Stimulated activated CD4-positive, alpha-beta T cell treated with anti-CD3 and anti-CD28 coated beads, Interleukin-2, amount 100 ng/mL, for 4 hours (primary cell): ENCODE data around the gene MRPS26.
"Not testable (repeated sequence)": the region's sequence is repeated elsewhere in the genome, so short reads cannot be mapped to it uniquely, and the experiment has no call there.

Experiments used
- DNase-seq: peaks from one replicate; pipeline ENCODE4 v3.0.0-alpha.2; 2020; ENCODE audit warnings: low read depth

Gene MRPS26

GRCh38 chr20:3045816-3046676 lies at the start of gene MRPS26:
TSS of gene MRPS26 (plus strand) at chr20:3046052. CDS start at chr20:3046069, 17 bp downstream.
- peak; percentile 70 for DNase-seq

- no peak for DNase-seq
These were observed 47.1 kb upstream of the MRPS26 start for GRCh38 chr20:2998728-2999127.

DNA sequence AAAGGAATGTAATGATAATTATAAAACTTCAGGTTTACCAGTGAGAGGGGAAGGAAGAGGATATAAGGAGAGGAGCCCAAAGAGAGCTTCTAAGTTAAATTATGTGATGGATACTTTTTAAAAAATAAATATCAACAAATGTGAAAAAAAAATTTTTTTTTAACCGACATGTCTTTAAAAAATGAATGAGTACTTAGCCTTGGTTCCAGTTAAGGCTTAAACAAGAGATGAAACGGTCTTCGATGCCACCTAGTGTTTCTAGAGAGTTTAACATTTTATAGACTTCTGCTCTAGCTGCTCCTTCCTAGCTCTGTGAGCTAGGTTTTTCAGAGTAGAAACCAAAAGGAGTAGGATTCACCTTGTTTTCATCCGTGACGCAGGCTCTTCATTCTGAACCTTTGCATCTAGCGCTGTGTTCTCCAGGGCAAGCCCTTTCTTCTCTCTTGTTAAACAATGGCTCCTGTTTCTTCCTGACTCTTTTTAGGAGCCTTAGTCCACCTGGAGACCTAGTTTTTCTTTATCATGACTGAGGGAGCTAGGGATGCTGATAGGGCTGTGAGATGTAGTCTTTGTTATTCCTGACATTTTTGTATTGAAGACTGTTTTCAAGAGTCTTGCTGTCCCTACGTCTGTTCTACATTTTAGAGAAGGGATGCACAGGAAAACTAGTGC lies 44.9 kb upstream of the MRPS26 start:
- DNase-seq = no peak

- no peak for DNase-seq
These were observed 42.4 kb upstream of the MRPS26 start for GRCh38 chr20:3003416-3003815.

DNA sequence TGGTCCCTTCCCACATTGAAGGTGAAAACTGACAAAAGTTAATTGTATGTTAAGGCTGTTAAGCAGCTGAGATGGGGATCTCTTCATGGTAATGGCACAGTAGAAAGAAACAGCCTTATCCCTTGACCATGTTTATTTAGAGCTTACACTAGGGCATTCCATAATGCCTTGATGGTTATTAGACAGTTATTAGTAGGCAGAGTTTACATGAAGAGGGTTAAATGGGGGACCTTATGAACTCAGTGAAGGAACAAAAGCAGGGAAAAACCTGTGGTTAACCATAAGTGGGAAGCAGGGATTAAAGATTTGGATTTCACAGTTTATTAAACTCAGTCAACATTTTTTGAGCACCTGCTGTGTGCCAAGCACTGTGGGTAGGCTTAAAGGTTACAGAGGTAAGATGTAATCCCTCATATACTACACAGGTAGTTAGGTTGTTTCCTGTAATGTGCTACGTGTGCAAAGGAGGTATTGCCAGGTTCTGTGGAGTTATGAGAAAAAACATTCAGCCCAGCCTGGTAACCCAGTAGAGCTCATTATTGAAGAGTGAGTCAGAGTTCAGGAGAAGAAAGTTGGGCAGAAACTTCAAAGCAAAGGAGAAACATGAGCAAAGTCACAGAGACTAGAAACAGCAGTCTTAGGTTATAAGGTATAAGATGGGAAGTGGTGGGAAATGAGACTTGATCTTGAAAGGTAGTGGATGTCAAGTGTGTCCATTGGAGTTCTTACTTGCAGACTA lies 34.7 kb upstream of the MRPS26 start:
- no peak for DNase-seq

DNA sequence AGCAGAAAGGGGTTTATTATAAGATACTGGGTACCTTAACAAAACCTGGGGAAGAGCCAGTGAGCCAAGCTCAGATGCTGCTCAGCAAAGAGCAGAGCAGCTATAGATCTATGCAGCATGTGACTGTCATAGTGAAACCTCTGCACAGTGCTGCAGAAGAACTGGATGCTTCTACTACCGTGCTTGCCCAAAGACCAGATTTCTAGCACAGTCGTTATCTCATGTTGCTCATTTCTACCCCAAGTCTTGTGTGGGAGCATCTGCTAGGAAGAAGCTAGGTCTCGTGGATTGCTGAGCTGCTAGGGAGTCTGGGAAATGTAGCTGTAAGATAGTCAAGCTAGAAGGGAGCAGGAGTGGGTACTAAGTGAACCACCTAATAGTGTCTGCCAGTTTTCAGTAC lies 34.1 kb upstream of the MRPS26 start:
- no peak for DNase-seq

DNA sequence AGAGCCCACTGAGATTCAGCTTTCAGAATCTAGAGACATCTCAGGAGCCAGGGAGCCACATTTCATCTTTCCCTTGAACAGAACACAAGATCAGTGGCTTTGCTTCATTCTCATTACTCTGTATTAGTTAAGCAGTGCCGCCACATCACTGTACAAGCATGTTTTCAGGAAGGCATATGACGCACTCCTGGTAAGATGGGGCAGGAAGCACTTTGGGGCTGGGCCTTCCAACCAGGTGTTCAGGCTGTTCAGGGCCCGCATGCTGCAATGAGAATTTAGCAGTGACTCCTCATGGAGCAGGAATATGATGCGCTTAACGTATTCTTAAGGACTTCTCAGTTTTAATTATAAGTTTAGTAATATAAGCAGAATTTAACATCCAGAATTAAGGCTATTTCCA lies 32.1 kb upstream of the MRPS26 start:
- no peak for DNase-seq

- no peak for DNase-seq
These were observed 31.7 kb upstream of the MRPS26 start for GRCh38 chr20:3014179-3014578.

GRCh38 chr20:3014662-3015061 lies 31.2 kb upstream of the MRPS26 start:
- DNase-seq = no peak

DNA sequence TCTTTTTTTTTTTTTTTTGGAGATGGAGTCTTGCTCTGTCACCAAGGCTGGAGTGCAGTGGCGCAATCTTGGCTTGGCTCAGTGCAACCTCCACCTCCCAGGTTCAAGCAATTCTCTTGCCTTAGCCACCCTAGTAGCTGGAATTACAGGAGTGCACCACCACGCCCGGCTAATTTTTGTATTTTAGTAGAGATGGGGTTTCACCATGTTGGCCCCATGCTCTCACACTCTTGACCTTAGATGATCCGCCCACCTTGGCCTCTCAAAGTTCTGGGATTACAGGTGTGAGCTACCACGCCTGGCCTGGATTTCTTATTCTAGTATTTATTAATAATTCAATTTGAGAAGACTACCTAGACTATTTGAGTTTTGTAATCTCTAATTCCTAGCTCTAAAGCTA lies 30.6 kb upstream of the MRPS26 start:
- DNase-seq = not testable (repeated sequence)

DNA sequence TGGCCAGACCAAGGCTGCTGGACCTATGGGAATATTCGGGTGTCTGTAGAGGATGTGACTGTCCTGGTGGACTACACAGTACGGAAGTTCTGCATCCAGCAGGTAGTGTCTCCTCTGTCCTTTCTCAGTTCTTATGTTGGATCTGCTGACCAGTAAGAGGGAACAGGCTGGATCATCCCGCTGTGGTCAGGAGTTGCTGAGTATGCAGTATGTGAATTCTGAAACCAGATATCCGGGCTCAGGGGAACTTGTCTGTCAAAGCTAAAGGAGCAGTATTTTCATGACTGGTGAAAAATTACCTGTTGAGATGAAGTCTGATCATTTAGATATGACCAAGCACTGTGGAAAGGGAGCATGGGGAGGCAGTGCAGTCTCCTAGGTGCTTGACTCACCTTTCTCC lies 24.5 kb upstream of the MRPS26 start:
- DNase-seq = no peak

DNA sequence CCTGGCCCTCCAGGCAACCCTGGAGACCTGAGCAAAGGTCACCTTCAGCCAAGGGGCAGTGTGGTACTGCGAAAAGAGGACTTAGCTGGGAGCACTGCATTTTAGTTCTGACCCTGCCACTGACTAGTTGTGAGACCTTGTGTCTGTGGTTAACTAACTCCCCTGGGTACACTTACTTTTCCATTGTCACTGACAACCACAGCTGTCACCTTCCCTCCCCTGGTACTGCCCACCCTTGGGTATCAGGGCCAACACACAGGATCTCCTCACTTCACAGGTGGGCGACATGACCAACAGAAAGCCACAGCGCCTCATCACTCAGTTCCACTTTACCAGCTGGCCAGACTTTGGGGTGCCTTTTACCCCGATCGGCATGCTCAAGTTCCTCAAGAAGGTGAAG lies 24.1 kb upstream of the MRPS26 start:
- no peak for DNase-seq

DNA sequence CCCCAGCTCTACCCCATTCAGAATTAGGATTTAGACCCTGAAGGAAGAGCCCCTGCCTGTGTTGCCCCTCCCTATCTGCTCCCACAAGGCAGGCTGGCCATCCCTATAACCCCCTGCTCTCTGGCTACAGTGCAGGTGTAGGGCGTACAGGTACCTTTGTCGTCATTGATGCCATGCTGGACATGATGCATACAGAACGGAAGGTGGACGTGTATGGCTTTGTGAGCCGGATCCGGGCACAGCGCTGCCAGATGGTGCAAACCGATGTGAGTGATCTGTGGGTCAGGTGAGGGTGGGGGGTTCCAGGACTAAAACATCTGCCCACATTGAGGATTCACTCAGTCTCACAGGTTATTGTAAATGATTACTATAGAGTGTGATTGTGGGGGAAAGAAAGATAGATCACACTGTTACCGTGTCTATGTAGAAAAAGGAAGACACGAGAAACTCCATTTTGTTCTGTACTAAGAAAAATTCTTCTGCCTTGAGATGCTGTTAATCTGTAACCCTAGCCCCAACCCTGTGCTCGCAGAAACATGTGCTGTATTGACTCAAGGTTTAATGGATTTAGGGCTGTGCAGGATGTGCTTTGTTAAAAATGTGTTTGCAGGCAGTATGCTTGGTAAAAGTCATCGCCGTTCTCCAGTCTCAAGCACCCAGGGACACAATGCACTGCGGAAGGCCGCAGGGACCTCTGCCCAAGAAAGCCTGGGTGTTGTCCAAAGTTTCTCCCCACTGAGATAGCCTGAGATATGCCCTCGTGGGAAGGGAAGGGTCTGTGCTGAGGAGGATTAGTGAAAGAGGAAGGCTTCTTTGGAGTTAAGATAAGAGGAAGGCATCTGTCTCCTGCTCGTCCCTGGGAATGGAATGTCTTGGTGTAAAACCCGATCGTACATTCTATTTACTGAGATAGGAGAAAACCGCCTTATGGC lies 23.0 kb upstream of the MRPS26 start:
- not testable (repeated sequence) for DNase-seq

DNA sequence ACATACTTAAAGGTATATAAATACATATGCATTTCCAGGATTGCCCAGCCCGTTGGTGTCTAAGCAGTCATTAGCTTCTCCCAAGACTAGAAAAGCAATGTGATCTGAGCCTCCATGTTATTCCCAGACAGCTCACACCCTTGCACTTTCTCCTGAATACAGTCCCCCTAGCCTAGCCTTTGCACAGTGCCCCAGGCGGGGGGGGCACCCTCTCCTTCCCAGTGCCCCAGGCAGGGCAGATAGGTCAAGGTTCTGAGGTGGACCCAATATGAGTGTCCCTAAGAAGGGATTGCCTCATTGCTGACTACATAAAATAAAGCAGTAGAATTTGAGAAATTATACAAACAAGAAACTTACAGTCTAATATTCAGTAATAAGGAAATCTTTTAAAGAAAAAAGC lies 17.9 kb upstream of the MRPS26 start:
- DNase-seq = no peak

GRCh38 chr20:3031524-3032147 lies 14.2 kb upstream of the MRPS26 start:
- DNase-seq = no peak

DNA sequence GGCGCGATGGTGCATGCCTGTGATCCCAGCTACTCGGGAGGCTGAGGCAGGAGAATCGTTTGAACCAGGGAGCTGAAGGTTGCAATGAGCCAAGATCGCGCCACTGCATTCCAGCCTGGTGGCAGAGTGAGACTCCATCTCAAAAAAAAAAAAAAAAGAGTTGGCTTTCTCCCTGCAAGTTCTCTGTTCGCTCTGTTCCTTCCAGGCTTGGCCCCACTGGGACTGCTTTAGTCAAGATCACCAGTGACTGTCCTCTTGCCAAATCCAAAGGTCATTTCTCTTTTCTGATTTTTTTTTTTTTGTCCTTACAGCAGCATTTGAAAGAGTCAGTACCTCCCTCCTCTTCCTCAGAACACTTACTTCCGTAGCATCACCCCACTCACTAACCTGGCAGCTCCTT lies 13.2 kb upstream of the MRPS26 start:
- no peak for DNase-seq

DNA sequence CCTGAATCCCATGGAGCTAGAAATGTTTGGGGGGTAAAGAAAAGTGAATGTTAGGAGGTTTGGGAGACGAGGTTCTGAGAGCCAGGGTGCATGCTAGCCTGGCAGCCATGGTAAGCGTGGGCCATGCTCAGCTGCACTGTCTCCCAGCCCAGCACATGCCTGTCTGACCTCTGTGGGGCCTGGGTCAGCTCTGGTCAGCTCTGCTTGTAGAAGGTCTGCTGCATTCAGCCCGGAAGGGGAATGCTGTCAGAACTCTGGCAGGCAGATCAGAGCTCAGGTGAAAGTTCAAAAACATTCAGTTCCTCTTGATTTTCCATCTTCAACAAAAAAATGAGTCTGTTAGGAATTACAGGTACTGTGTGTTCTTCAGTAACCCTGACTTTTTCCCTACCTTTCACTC lies 8.2 kb upstream of the MRPS26 start:
- DNase-seq = no peak

DNA sequence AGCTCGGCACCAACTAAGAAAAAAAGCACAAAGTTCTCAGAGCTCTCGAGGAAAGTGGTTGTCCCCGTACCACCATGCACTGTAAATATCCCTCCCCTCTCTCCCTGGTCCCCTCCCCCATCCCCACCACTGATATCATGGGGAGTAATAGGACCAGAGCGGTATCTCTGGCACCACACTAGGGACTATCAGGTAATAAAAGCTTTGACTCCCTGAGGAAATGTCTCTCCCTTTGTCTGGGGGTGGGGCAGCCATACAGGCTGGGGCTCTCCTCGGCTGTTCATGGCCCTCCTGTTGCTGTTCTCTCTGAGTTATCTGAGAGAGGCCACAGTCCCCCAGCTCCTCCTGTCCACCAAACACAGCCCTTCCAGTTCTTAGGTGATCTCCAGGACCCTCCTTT lies 7.4 kb upstream of the MRPS26 start:
- DNase-seq = no peak

DNA sequence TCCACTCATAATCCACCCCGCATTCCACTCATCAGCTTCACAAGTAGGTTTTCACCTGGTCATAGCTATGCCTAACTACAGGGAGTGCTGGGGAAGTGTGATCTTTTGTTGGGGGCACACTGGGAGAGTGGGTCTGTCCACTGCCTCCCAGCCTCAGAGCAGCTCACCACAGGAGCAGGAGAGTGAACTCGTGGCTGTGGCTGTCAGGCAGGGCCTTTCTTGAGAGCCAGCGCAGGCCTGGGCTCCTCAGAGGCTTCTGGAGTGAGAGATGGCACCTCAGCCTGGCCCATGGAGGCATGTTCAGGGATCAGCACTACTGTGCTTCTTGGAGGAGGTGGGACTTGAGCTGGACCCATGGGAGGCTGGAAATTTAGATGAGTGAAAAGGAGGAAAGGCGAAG lies 6.4 kb upstream of the MRPS26 start:
- no peak for DNase-seq

- DNase-seq = no peak
These were observed 5.8 kb upstream of the MRPS26 start for GRCh38 chr20:3040086-3040485.

DNA sequence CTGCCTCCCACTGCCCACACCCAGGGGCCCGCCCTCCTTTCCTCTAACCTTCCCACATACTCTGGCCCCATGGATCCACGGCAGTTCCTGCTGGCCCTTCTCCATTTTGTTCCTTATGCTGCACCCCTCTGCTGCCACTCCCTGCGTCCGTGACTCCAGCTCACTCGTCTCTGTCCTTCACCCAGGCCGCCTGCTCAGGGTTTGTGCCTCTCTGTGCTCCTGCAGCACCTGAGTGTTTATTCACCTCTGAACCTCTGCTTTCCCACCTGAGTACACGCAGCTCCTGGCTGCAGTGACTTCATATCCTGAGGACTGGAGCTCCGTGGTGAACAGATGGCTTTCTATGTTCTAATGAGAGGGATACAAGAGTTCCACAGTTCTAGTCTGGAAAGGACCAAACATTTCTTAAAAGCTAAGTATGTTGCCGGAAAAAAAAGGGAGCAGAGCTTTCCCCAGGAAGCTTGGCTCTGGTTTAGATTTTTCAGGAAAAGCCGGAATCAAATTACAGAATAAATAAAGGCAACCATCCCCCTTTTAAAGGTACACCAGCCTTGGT lies 3.9 kb upstream of the MRPS26 start:
- no peak for DNase-seq
